GM18526 (cell line): ENCODE measurements around the gene GRID2.

Experiments
- POLR2A ChIP-seq: IDR thresholded peaks from 3 replicates; pipeline ENCODE4 v1.6.1; 2011; ENCODE audit not compliant: insufficient read length; ENCODE audit errors: extremely low read depth

The GRID2 gene

GRCh38 chr4:93761286-93761685 lies 1457.5 kb downstream of the GRID2 start:
- no peak for TF ChIP-seq POLR2A

GRCh38 chr4:93764639-93765246 lies 1461.0 kb downstream of the GRID2 start:
- no peak for TF ChIP-seq POLR2A

GRCh38 chr4:93767917-93768316 lies 1464.2 kb downstream of the GRID2 start:
- TF ChIP-seq POLR2A, result no peak

GRCh38 chr4:93770201-93770600 lies 1466.4 kb downstream of the GRID2 start:
- TF ChIP-seq POLR2A, result no peak

GRCh38 chr4:93771640-93772411 lies 1468.1 kb downstream of the GRID2 start:
- no peak for TF ChIP-seq POLR2A

- TF ChIP-seq POLR2A, result no peak
Observed at GRCh38 chr4:93772858-93773257, 1469.1 kb downstream of the GRID2 start.

GRCh38 chr4:93775551-93775950 lies 1471.8 kb downstream of the GRID2 start:
- no peak for TF ChIP-seq POLR2A

- TF ChIP-seq POLR2A, result no peak
Observed at GRCh38 chr4:93776386-93777080, 1472.8 kb downstream of the GRID2 start.

- no peak for TF ChIP-seq POLR2A
Observed at GRCh38 chr4:93777081-93777460, 1473.3 kb downstream of the GRID2 start.

- TF ChIP-seq POLR2A, result no peak
Observed at GRCh38 chr4:93779228-93779627, 1475.5 kb downstream of the GRID2 start.

- TF ChIP-seq POLR2A, result no peak
Observed at GRCh38 chr4:93780080-93780479, 1476.3 kb downstream of the GRID2 start.

- no peak for TF ChIP-seq POLR2A
Observed at GRCh38 chr4:93781198-93781597, 1477.4 kb downstream of the GRID2 start.

GRCh38 chr4:93786149-93786548 lies 1482.4 kb downstream of the GRID2 start:
- no peak for TF ChIP-seq POLR2A

GRCh38 chr4:93788712-93789111 lies 1484.9 kb downstream of the GRID2 start:
- no peak for TF ChIP-seq POLR2A

GRCh38 chr4:93791570-93792195 lies 1487.9 kb downstream of the GRID2 start:
- TF ChIP-seq POLR2A, result no peak

- TF ChIP-seq POLR2A, result no peak
Observed at GRCh38 chr4:93802045-93802444, 1498.3 kb downstream of the GRID2 start.
